Testis (tissue), 3 donors: Measurements from ENCODE around the gene ZHX3. TPM values are rescaled to one million over a fixed set of nuclear protein-coding genes. Genes with fewer than 3 reads are reported as not detected.

Experiments
- DNase-seq: peaks from one replicate; pipeline ENCODE4 v3.0.0-alpha.2; 2019
- H3K27ac ChIP-seq, 2 donors: fragments of 200-600 bp; sonication (generic); one replicate each; pipeline ENCODE4 v1.5.1; 2019
- H3K27me3 ChIP-seq: fragments of 200-600 bp; sonication (generic); one replicate; pipeline ENCODE4 v1.5.1; 2019
- H3K36me3 ChIP-seq: fragments of 200-600 bp; sonication (generic); one replicate; pipeline ENCODE4 v1.5.1; 2017; ENCODE audit warnings: low read depth; ENCODE audit errors: missing control alignments
- H3K4me1 ChIP-seq: fragments of 200-600 bp; sonication (generic); one replicate; pipeline ENCODE4 v1.5.1; 2019
- H3K4me3 ChIP-seq, 2 donors: fragments of 200-600 bp; sonication (generic); one replicate each; pipeline ENCODE4 v1.5.1; 2017 to 2019
- H3K9me3 ChIP-seq: fragments of 200-600 bp; sonication (generic); one replicate; pipeline ENCODE4 v1.5.1; 2017
- POLR2A ChIP-seq: fragments of 450-650 bp; IDR thresholded peaks from one replicate; pipeline ENCODE4 v1.6.1; 2017; ENCODE audit warnings: antibody characterized with exemption, mild to moderate bottlenecking, moderate library complexity
- WGBS, 2 donors: methylation state at CpG; one replicate each; pipeline ENCODE4 v1.1.5; 2018; 5-methylcytosine and 5-hydroxymethylcytosine counted together
- intact Hi-C: fragments of 100-400 bp; cut with DNase I; formaldehyde crosslinking; loops from one replicate; pipeline ENCODE4 v1.15.1; 2023; ENCODE audit warnings: low total_unique reads
- polyA plus RNA-seq: library from polyadenylated mRNA; stranded (reverse); fragments of 350-450 nt; fragmentation: Illumina TruSeq; extraction: RNeasy Lipid Tissue Mini Kit (QIAGEN cat#74804); gene quantifications from one replicate; pipeline ENCODE4 v1.2.3, GENCODE V29; 2014; ENCODE audit warnings: low read depth, low replicate concordance; ENCODE audit not compliant: insufficient read depth
- total RNA-seq, 2 donors: library from RNA; depleted of rRNA; stranded (reverse); fragments of >200 nt; gene quantifications; one replicate each; pipeline ENCODE4 v1.2.3, GENCODE V29; 2016
- TF ChIP-seq, protein P1 (sequence below), 3 experiments: fragments of 450-650 bp in 2 of 3; fragments of 200-600 bp in 1 of 3; sonication (generic) in 1 of 3; IDR thresholded peaks; one replicate each; pipeline ENCODE4 v1.5.1; 2016 to 2019; ENCODE audit warnings: antibody characterized with exemption in 3 of 3, mild to moderate bottlenecking in 2 of 3, moderate library complexity in 1 of 3

The ZHX3 gene
- total and polyA plus RNA-seq, 3 donors from 2014 or later, result 35.1 to 103 (median 55.7) TPM

DNA sequence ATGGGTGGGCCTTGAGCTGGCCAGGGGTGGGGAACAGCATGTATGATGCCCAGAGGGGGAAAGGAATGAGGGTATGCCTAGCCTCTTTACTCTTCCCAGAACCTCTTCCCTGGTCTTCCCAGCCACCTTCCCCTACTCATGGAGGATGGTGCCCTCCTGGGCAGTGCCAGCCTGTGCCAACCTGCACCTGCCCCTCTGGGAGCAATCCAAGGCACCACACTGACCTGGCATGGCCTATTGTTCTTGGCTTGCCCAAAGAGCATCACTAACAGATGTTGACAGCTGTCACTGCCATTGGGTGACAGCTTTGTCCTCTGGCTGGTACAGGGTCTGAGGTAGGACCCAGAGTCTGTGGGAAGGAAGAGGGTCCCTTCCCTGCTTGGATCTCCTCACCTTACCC, 36.0 kb upstream of the ZHX3 start:
- no peak overlapping the region for H3K4me3 ChIP-seq
- H3K27me3 ChIP-seq, result no peaks in the 10 kb centered on the region
- TF ChIP-seq, protein P1, sequence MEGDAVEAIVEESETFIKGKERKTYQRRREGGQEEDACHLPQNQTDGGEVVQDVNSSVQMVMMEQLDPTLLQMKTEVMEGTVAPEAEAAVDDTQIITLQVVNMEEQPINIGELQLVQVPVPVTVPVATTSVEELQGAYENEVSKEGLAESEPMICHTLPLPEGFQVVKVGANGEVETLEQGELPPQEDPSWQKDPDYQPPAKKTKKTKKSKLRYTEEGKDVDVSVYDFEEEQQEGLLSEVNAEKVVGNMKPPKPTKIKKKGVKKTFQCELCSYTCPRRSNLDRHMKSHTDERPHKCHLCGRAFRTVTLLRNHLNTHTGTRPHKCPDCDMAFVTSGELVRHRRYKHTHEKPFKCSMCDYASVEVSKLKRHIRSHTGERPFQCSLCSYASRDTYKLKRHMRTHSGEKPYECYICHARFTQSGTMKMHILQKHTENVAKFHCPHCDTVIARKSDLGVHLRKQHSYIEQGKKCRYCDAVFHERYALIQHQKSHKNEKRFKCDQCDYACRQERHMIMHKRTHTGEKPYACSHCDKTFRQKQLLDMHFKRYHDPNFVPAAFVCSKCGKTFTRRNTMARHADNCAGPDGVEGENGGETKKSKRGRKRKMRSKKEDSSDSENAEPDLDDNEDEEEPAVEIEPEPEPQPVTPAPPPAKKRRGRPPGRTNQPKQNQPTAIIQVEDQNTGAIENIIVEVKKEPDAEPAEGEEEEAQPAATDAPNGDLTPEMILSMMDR (IDR thresholded peaks at IDR 0.05), result no peak
- TF ChIP-seq POLR2A, result no peak
- intact Hi-C loops, result no loop called here
- H3K9me3 ChIP-seq, result no peaks in the 10 kb centered on the region
- no peak overlapping the region for H3K27ac ChIP-seq
- no peaks in the 10 kb centered on the region for H3K4me1 ChIP-seq
- H3K36me3 ChIP-seq, result no peaks in the 10 kb centered on the region
- no peak for DNase-seq

DNA sequence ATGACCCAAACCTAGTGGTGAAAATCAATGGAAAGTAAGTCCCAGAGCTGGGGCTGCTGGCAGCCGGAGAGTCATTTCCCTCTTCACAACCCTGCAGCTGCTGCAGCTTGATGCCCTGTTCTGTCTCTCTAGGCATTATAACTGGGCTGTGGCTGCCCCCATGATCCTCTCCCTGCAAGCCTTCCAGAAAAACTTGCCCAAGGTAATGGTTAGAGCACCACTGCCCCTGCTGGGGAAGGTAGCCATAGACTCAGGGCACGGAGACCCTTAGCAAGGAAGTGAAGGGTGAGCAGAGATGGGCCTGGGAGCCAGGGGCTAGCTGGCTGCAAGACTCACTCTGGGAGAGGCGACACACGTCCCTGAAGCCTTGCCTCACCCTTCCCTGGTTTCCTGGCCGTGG, 35.1 kb upstream of the ZHX3 start:
- intact Hi-C loops, result no loop called here
- WGBS, 2 donors, result 92 to 94% methylated on average over 4 to 5 of the region's 5 CpGs

DNA sequence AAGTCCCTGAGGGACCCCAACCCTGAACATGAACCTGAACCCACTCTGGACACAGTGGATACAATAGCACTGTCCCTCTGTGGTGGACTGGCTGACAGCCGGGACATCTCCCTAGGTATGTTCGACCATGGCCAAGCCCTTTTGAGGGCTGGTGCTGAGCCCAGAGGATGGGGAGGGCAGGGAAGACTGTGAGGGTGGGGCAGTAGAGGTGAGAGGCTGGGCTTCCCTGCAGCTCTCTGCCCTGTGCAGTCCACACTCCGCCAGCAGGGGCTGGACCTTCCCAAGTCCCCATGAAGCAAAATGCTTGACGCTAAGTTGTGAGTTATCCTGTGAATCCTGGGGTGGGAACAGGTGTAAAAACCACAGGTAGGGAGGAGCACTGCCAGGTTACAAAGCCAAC, 34.6 kb upstream of the ZHX3 start:
- no peak overlapping the region for H3K4me3 ChIP-seq
- no peaks in the 10 kb centered on the region for H3K27me3 ChIP-seq
- 95 to 100% methylated on average over 3 to 4 of the region's 4 CpGs for WGBS, 2 donors
- no peaks in the 10 kb centered on the region for H3K4me1 ChIP-seq
- TF ChIP-seq POLR2A, result no peak
- intact Hi-C loops, result no loop called here
- no peaks in the 10 kb centered on the region for H3K36me3 ChIP-seq
- no peak overlapping the region for H3K27ac ChIP-seq
- DNase-seq, result no peak
- no peaks in the 10 kb centered on the region for H3K9me3 ChIP-seq

More for the DNA sequence above, 35.1 kb upstream of the ZHX3 start:
- Histone ChIP-seq H3K9me3 (no peaks in the 10 kb centered on the region), H3K4me1 (no peaks in the 10 kb centered on the region), H3K4me3 (no peak overlapping the region), H3K27me3 (no peaks in the 10 kb centered on the region), H3K36me3 (no peaks in the 10 kb centered on the region), H3K27ac (no peak overlapping the region)
- DNase-seq, result no peak
- TF ChIP-seq, protein P1 (IDR thresholded peaks at IDR 0.05), result no peak
- TF ChIP-seq POLR2A, result no peak

DNA sequence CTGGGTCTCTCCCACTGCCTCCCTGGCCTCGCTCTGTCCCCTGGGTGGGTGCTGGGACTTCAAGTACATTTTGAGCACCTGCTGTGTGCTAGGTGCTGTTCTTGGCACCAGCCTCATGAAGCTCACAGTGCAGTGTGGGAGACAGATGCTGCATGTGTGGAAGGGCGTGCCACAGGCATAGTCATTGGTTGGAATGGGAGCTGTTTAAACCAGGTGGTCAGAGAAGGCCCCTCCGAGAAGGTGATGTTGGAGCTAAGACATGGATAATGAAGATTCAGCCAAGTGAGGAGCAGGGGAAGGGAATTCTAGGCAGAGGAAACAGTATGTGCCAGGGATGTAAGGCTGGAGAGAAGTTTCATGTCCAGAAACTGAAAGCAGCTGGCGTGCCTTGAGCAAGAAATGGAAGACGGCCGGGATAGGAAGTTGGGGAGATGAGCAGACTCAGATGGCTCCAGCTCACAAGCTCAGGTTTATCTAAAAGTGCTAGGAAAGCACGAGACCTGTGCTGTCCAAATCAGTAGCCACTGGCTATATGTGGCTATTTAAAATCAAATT, 33.0 kb upstream of the ZHX3 start:
- WGBS, 2 donors, result 72 to 81% methylated on average over 7 of the region's 7 CpGs
- H3K27ac ChIP-seq, result no peak overlapping the region
- DNase-seq, result no peak
- TF ChIP-seq, protein P1 (IDR thresholded peaks at IDR 0.05), result no peak
- no peak for TF ChIP-seq POLR2A
- no peaks in the 10 kb centered on the region for H3K9me3 ChIP-seq
- intact Hi-C loops, result no loop called here
- no peaks in the 10 kb centered on the region for H3K4me1 ChIP-seq
- no peaks in the 10 kb centered on the region for H3K27me3 ChIP-seq
- H3K36me3 ChIP-seq, result no peaks in the 10 kb centered on the region
- no peak overlapping the region for H3K4me3 ChIP-seq

DNA sequence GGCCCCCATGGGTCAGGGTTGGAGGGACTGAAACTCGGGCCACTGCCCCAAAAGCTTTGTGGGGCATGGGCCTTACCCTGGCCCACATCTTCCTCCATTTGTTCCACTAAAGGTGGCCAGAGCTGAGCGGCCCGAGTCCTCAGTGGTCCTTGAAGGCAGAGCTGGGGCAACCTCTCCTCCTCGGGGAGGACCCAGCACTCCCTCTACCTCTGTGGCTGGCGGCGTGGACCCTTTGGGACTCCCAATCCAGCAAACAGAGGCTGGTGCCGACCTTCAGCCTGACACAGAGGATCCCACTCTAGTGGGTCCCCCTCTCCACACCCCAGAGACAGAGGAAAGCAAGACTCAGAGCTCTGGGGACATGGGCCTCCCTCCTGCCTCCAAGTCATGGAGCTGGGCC, 32.4 kb upstream of the ZHX3 start:
- intact Hi-C loops, result loop anchor here (10.0 kb wide), 1 partner anchor 65 kb away; no protein-coding TSS in a partner anchor
- Histone ChIP-seq H3K4me1 (no peaks in the 10 kb centered on the region), H3K9me3 (no peaks in the 10 kb centered on the region), H3K27me3 (no peaks in the 10 kb centered on the region), H3K4me3 (no peak overlapping the region), H3K27ac (no peak overlapping the region), H3K36me3 (no peaks in the 10 kb centered on the region)
- 87 to 91% methylated on average over 3 to 6 of the region's 7 CpGs for WGBS, 2 donors
- no peak for TF ChIP-seq POLR2A
- TF ChIP-seq, protein P1 (IDR thresholded peaks at IDR 0.05), result no peak
- no peak for DNase-seq
